IMR-90 (cell line): Measurements from ENCODE around the gene PRKCE. TPM values are rescaled to one million over a fixed set of nuclear protein-coding genes. Genes with fewer than 3 reads are reported as not detected.

Source experiments
- ATAC-seq: fragments of 200-7000 bp; cut with Tn5 transposase; 2 replicates; pipeline ENCODE4 v1.9.1; 2020; ENCODE audit warnings: low read depth, mild to moderate bottlenecking, moderate library complexity
- BruUV-seq: library from RNA; stranded (reverse); fragments of 400-500 nt; replicated peaks from 2 replicates; lab custom pipeline; 2021; lab: Mats Ljungman, UMichigan
- CTCF ChIA-PET: fragments of 300-600 bp; formaldehyde crosslinking; extraction: SDS; loops from one replicate; lab custom pipeline; 2021; ENCODE audit warnings: antibody characterized with exemption; lab: Yijun Ruan, JAX
- POLR2A ChIA-PET: fragments of 300-600 bp; sonication (Branson Sonifier 250); formaldehyde crosslinking; loops from one replicate; lab custom pipeline; 2022; ENCODE audit warnings: antibody characterized with exemption; ENCODE audit not compliant: unreplicated experiment; lab: Charles Lee
- DNase-seq: peaks from one replicate; pipeline ENCODE4 v3.0.0; 2013
- H2AFZ ChIP-seq: replicated peaks from 2 replicates; pipeline ENCODE3; 2013; ENCODE audit warnings: low read length, mild to moderate bottlenecking; ENCODE audit not compliant: poor library complexity
- H2AK5ac ChIP-seq: 2 replicates; pipeline ENCODE4 v1.6.1; 2013; ENCODE audit warnings: low read depth, low read length, inconsistent platforms
- H2AK9ac ChIP-seq: replicated peaks from 2 replicates; pipeline ENCODE3; 2013; ENCODE audit warnings: mild to moderate bottlenecking, low read depth, low read length, moderate library complexity; ENCODE audit not compliant: poor library complexity
- H2BK120ac ChIP-seq: 2 replicates; pipeline ENCODE4 v1.6.1; 2013; ENCODE audit warnings: low read depth, low read length, inconsistent platforms
- H2BK15ac ChIP-seq: 3 replicates; pipeline ENCODE4 v1.6.1; 2013; ENCODE audit warnings: low read depth, low read length, inconsistent platforms
- H2BK20ac ChIP-seq: 2 replicates; pipeline ENCODE4 v1.6.1; 2013; ENCODE audit warnings: low read depth, mild to moderate bottlenecking, inconsistent platforms, low read length, moderate library complexity
- H2BK5ac ChIP-seq: 2 replicates; pipeline ENCODE4 v1.6.1; 2013; ENCODE audit warnings: mild to moderate bottlenecking, low read depth, low read length, inconsistent platforms; ENCODE audit not compliant: poor library complexity, severe bottlenecking
- H3K14ac ChIP-seq: replicated peaks from 2 replicates; pipeline ENCODE4 v1.6.1; 2013; ENCODE audit warnings: low read depth, low read length, inconsistent platforms
- H3K18ac ChIP-seq: 2 replicates; pipeline ENCODE4 v1.6.1; 2013; ENCODE audit warnings: low read depth, low read length, control low read depth
- H3K23ac ChIP-seq: 2 replicates; pipeline ENCODE4 v1.6.1; 2013; ENCODE audit warnings: low read depth, low read length, inconsistent platforms
- H3K27ac ChIP-seq: 2 replicates; pipeline ENCODE4 v1.5.1; 2013; ENCODE audit warnings: mild to moderate bottlenecking, control low read depth, low read length; ENCODE audit not compliant: insufficient read depth
- H3K27me3 ChIP-seq: 2 replicates; pipeline ENCODE4 v1.6.1; 2013; ENCODE audit warnings: low read length; ENCODE audit not compliant: control insufficient read depth, insufficient read depth
- H3K36me3 ChIP-seq: 2 replicates; pipeline ENCODE4 v1.6.1; 2013; ENCODE audit warnings: low read length, mixed read lengths; ENCODE audit not compliant: control insufficient read depth, insufficient read depth
- H3K4ac ChIP-seq: 2 replicates; pipeline ENCODE4 v1.6.1; 2013; ENCODE audit warnings: low read depth, low read length, inconsistent platforms
- H3K4me1 ChIP-seq: 2 replicates; pipeline ENCODE4 v1.6.1; 2013; ENCODE audit warnings: low read length, mixed read lengths; ENCODE audit not compliant: control insufficient read depth, insufficient read depth
- H3K4me2 ChIP-seq: 2 replicates; pipeline ENCODE4 v1.6.1; 2013; ENCODE audit warnings: low read depth, mild to moderate bottlenecking, control low read depth, low read length, moderate library complexity
- H3K4me3 ChIP-seq: 2 replicates; pipeline ENCODE4 v1.5.1; 2013; ENCODE audit warnings: low read depth, mild to moderate bottlenecking, control low read depth, low read length, moderate library complexity; ENCODE audit not compliant: insufficient read depth
- H3K56ac ChIP-seq: 2 replicates; pipeline ENCODE4 v1.6.1; 2013; ENCODE audit warnings: low read length, inconsistent platforms; ENCODE audit not compliant: insufficient read depth; ENCODE audit errors: extremely low read depth
- H3K79me1 ChIP-seq, 2 experiments: 2 replicates each; pipeline ENCODE4 v1.6.1; 2013; ENCODE audit warnings: low read length in 2 of 2, inconsistent platforms in 1 of 2, low read depth in 1 of 2
- H3K9ac ChIP-seq: 2 replicates; pipeline ENCODE4 v1.6.1; 2013; ENCODE audit warnings: low read depth, low read length, control low read depth
- H3K9me1 ChIP-seq: 2 replicates; pipeline ENCODE4 v1.6.1; 2013; ENCODE audit warnings: low read length, inconsistent platforms; ENCODE audit not compliant: insufficient read depth
- H3K9me3 ChIP-seq: 2 replicates; pipeline ENCODE4 v1.6.1; 2013; ENCODE audit warnings: low read length; ENCODE audit not compliant: control insufficient read depth, insufficient read depth
- H4K20me1 ChIP-seq: 2 replicates; pipeline ENCODE4 v1.6.1; 2013; ENCODE audit warnings: low read length, inconsistent platforms; ENCODE audit not compliant: insufficient read depth
- H4K5ac ChIP-seq: 2 replicates; pipeline ENCODE4 v1.6.1; 2013; ENCODE audit warnings: mild to moderate bottlenecking, low read depth, low read length, control low read depth
- H4K8ac ChIP-seq, 2 experiments: 2 replicates each; pipeline ENCODE4 v1.6.1; 2013; ENCODE audit warnings: low read depth in 2 of 2, low read length in 2 of 2, control low read depth in 1 of 2, inconsistent platforms in 1 of 2
- H4K91ac ChIP-seq: 2 replicates; pipeline ENCODE4 v1.6.1; 2013; ENCODE audit warnings: low read depth, low read length, inconsistent platforms; ENCODE audit not compliant: insufficient read depth
- CHD1 ChIP-seq: IDR thresholded peaks from 2 replicates; pipeline ENCODE4 v1.6.1; 2012; ENCODE audit warnings: low read depth, low read length, improper control_type of control experiment
- RAD21 ChIP-seq: IDR thresholded peaks from 2 replicates; pipeline ENCODE4 v1.6.1; 2012; ENCODE audit warnings: low read length, improper control_type of control experiment
- RFX5 ChIP-seq: IDR thresholded peaks from 2 replicates; pipeline ENCODE4 v1.8.0; 2012; ENCODE audit warnings: low read depth, mild to moderate bottlenecking, low read length, moderate library complexity
- SMC3 ChIP-seq: fragments of 150-350 bp; IDR thresholded peaks from 2 replicates; pipeline ENCODE4 v1.6.1; 2016; ENCODE audit warnings: low read depth, mild to moderate bottlenecking, antibody characterized with exemption, low read length, moderate library complexity
- WGBS, 2 experiments: methylation state at CpG; one replicate each; pipeline versions ENCODE4 v1.1.5 to v1.1.7; 2013; ENCODE audit warnings: missing lambda C conversion rate in 2 of 2; ENCODE audit not compliant: insufficient read length in 1 of 2; ENCODE audit errors: extremely low coverage in 2 of 2; 5-methylcytosine and 5-hydroxymethylcytosine counted together
- dilution Hi-C: fragments of 300-500 bp; cut with HindIII; formaldehyde crosslinking; loops from one replicate; pipeline ENCODE4 v1.14.3; 2018; ENCODE audit warnings: low sequenced_read_pairs; ENCODE audit not compliant: unreplicated experiment
- in situ Hi-C: fragments of 300-500 bp; cut with MboI; formaldehyde crosslinking; loops from 3 replicates; pipeline ENCODE4 v1.14.3; 2019; ENCODE audit warnings: low sequenced_read_pairs, inconsistent platforms, mixed read lengths
- intact Hi-C: fragments of 100-400 bp; cut with micrococcal nuclease; formaldehyde crosslinking; loops from 2 replicates; pipeline ENCODE4 v1.10.0; 2022
- polyA plus RNA-seq, 3 experiments: library from polyadenylated mRNA; depleted of rRNA; stranded (reverse); fragments of >200 nt; gene quantifications; 2 replicates each; pipeline ENCODE4 v1.2.3, GENCODE V29; 2012; ENCODE audit warnings: low replicate concordance in 1 of 3
- total RNA-seq: library from RNA; depleted of rRNA; stranded (reverse); fragments of >200 nt; gene quantifications from 2 replicates; pipeline ENCODE4 v1.2.3, GENCODE V29; 2012
- TF ChIP-seq, protein P1 (sequence below): conservative IDR thresholded peaks from 2 replicates; pipeline ENCODE4 v1.5.1; 2012; ENCODE audit warnings: mild to moderate bottlenecking, low read depth, low read length, improper control_type of control experiment
- TF ChIP-seq, protein P2 (sequence below): fragments of 150-350 bp; IDR thresholded peaks from 2 replicates; pipeline ENCODE4 v1.6.1; 2017; ENCODE audit warnings: mild to moderate bottlenecking, antibody characterized with exemption, low read length, low read depth

PRKCE gene
- total and polyA plus RNA-seq, 2 of the 4 experiments (the other 2 are of a cell fraction) = 8.1 to 32.4 TPM

DNA sequence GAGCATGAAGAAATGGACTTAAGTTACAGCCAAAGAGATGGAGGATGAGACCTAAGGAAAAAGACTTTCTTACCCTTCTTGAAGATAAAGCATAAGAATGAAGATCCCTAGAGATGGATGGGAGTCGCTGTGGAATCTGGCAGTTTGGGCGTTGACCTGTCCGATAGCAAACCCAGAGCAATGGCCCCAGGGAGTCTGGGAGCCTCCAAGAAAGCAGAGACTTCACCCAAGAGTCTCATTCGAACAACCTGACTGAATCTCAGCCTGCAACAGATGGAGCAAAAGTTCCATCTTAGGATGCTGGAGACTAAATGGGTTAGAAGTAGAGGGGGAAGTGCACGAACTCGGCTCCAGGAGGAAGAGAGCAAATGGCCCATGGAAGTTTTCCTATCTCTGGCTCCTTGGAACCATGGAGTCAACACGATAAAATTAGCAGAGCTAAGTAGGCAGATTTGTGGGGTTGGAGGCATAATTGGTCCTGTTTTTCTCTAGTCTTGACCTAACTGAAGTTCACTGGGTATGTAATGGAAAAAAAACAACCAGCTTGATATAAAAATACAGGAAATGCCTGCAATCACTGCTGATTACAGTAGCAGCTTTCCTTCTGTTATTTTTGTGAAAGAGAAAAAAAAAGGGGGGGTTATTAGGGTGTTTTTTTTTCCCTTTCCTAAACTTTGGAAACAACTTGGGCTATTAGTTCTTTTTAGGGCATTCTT, 467.3 kb downstream of the PRKCE start:
- H3K4me2 ChIP-seq = no peak overlapping the region
- no TSS peak for BruUV-seq
- no peak overlapping the region for H3K4me3 ChIP-seq
- peak overlapping the region; percentile 83 for H4K5ac ChIP-seq
- peak overlapping the region; percentile 12 to 13; a peak in 1 of 4 replicates for H4K8ac ChIP-seq
- peak overlapping the region; percentile 53 for H3K14ac ChIP-seq
- peak overlapping the region; percentile 74; the same call in 1 of the 2 replicates for H3K23ac ChIP-seq
- H4K20me1 ChIP-seq = no peaks in the 10 kb centered on the region
- H3K9me3 ChIP-seq = no peaks in the 10 kb centered on the region
- H3K4ac ChIP-seq = peak overlapping the region; percentile 33
- H3K18ac ChIP-seq = peak overlapping the region; percentile 92
- H3K27ac ChIP-seq = peak overlapping the region; percentile 84; the same call in 1 of the 2 replicates
- no peaks in the 10 kb centered on the region for H3K27me3 ChIP-seq
- no peaks in the 10 kb centered on the region for H3K36me3 ChIP-seq
- in situ Hi-C loops = no loop called here
- ATAC-seq = 0 out of 2 replicates have a peak, but pooled peaks have one; percentile 8
- dilution Hi-C loops = no loop called here
- H2AK9ac ChIP-seq = no peak overlapping the region
- H3K9ac ChIP-seq = no peak overlapping the region; the same call in 1 of the 2 replicates
- no peak for DNase-seq
- 76% methylated on average over 3 of the region's 7 CpGs; no CpG with 5 or more reads in 1 of the 2 experiments for WGBS, 2 experiments
- H4K91ac ChIP-seq = peak overlapping the region; percentile 78; the same call in 1 of the 2 replicates
- POLR2A ChIA-PET = interaction anchor here (0.6 kb wide), 1 partner anchor 31 kb away, joined by 4 read pairs; no protein-coding TSS in a partner anchor
- peak overlapping the region; percentile 39; the same call in 2 of the 3 replicates for H2BK15ac ChIP-seq
- TF ChIP-seq SMC3 (no peak), RAD21 (no peak), RFX5 (no peak), CHD1 (no peak)
- TF ChIP-seq, protein P1, sequence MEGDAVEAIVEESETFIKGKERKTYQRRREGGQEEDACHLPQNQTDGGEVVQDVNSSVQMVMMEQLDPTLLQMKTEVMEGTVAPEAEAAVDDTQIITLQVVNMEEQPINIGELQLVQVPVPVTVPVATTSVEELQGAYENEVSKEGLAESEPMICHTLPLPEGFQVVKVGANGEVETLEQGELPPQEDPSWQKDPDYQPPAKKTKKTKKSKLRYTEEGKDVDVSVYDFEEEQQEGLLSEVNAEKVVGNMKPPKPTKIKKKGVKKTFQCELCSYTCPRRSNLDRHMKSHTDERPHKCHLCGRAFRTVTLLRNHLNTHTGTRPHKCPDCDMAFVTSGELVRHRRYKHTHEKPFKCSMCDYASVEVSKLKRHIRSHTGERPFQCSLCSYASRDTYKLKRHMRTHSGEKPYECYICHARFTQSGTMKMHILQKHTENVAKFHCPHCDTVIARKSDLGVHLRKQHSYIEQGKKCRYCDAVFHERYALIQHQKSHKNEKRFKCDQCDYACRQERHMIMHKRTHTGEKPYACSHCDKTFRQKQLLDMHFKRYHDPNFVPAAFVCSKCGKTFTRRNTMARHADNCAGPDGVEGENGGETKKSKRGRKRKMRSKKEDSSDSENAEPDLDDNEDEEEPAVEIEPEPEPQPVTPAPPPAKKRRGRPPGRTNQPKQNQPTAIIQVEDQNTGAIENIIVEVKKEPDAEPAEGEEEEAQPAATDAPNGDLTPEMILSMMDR = no peak
- TF ChIP-seq, protein P2, sequence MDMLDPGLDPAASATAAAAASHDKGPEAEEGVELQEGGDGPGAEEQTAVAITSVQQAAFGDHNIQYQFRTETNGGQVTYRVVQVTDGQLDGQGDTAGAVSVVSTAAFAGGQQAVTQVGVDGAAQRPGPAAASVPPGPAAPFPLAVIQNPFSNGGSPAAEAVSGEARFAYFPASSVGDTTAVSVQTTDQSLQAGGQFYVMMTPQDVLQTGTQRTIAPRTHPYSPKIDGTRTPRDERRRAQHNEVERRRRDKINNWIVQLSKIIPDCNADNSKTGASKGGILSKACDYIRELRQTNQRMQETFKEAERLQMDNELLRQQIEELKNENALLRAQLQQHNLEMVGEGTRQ = no peak
- intact Hi-C loops = no loop called here
- peak overlapping the region; percentile 11; the same call in 1 of the 2 replicates for H2AK5ac ChIP-seq
- H2BK5ac ChIP-seq = no peak overlapping the region
- H3K9me1 ChIP-seq = 0 out of 2 replicates have a peak, but pooled peaks cover 6% of the 10 kb centered on the region
- H2BK20ac ChIP-seq = peak overlapping the region; percentile 32
- H3K79me1 ChIP-seq = peaks cover 15 to 18% of the 10 kb centered on the region in 2 experiments; a peak in 3 of 4 replicates
- CTCF ChIA-PET = interaction anchor here (1.0 kb wide), 1 partner anchor 138 kb away, joined by 3 read pairs; no protein-coding TSS in a partner anchor
- H3K4me1 ChIP-seq = peaks cover 16% of the 10 kb centered on the region
- H2BK120ac ChIP-seq = peak overlapping the region; percentile 35
- no peak overlapping the region for H3K56ac ChIP-seq
- no peak overlapping the region for H2AFZ ChIP-seq
